Calu3 (cell line): ENCODE data around the gene PRR5. TPM values are rescaled to one million over a fixed set of nuclear protein-coding genes. Genes with fewer than 3 reads are reported as not detected.

ENCODE experiments used
- BruUV-seq: library from RNA; stranded (reverse); fragments of 400-500 nt; replicated peaks from 2 replicates; lab custom pipeline; 2021; lab: Mats Ljungman, UMichigan
- CTCF ChIA-PET: fragments of 300-600 bp; sonication (Branson Sonifier 250); formaldehyde crosslinking; loops from one replicate; lab custom pipeline; 2022; ENCODE audit warnings: antibody characterized with exemption; lab: Charles Lee
- DNase-seq: peaks from one replicate; pipeline ENCODE4 v3.0.0; 2022
- H3K27ac Mint-ChIP-seq: one replicate; pipeline ENCODE4 v1.8.0; 2022; ENCODE audit warnings: mixed read lengths; ENCODE audit not compliant: unreplicated experiment
- H3K27me3 Mint-ChIP-seq: one replicate; pipeline ENCODE4 v1.8.0; 2022; ENCODE audit warnings: mixed read lengths; ENCODE audit not compliant: unreplicated experiment
- H3K36me3 Mint-ChIP-seq: one replicate; pipeline ENCODE4 v1.8.0; 2022; ENCODE audit warnings: mild to moderate bottlenecking, moderate library complexity, mixed read lengths; ENCODE audit not compliant: insufficient read depth, unreplicated experiment
- H3K4me1 Mint-ChIP-seq: one replicate; pipeline ENCODE4 v1.8.0; 2022; ENCODE audit warnings: mild to moderate bottlenecking, low read depth, mixed read lengths; ENCODE audit not compliant: unreplicated experiment
- H3K4me3 Mint-ChIP-seq: one replicate; pipeline ENCODE4 v1.8.0; 2022; ENCODE audit warnings: mild to moderate bottlenecking, low read depth, moderate library complexity, mixed read lengths; ENCODE audit not compliant: unreplicated experiment
- H3K9me3 Mint-ChIP-seq: one replicate; pipeline ENCODE4 v1.8.0; 2022; ENCODE audit warnings: low read depth, mixed read lengths; ENCODE audit not compliant: unreplicated experiment
- intact Hi-C: fragments of 100-400 bp; cut with micrococcal nuclease; formaldehyde crosslinking; loops from one replicate; pipeline ENCODE4 v1.10.0; 2022; ENCODE audit not compliant: unreplicated experiment
- total RNA-seq: library from RNA; stranded (reverse); gene quantifications from 2 replicates; pipeline ENCODE4 v1.2.3, GENCODE V29; 2022
- TF ChIP-seq, protein P1 (sequence below): fragments of 200-600 bp; IDR thresholded peaks from one replicate; pipeline ENCODE4 v1.8.0; 2022; ENCODE audit warnings: antibody characterized with exemption; ENCODE audit not compliant: unreplicated experiment

The PRR5 gene
- total RNA-seq, 1 experiment from 2014 or later, result 12.5 TPM

DNA sequence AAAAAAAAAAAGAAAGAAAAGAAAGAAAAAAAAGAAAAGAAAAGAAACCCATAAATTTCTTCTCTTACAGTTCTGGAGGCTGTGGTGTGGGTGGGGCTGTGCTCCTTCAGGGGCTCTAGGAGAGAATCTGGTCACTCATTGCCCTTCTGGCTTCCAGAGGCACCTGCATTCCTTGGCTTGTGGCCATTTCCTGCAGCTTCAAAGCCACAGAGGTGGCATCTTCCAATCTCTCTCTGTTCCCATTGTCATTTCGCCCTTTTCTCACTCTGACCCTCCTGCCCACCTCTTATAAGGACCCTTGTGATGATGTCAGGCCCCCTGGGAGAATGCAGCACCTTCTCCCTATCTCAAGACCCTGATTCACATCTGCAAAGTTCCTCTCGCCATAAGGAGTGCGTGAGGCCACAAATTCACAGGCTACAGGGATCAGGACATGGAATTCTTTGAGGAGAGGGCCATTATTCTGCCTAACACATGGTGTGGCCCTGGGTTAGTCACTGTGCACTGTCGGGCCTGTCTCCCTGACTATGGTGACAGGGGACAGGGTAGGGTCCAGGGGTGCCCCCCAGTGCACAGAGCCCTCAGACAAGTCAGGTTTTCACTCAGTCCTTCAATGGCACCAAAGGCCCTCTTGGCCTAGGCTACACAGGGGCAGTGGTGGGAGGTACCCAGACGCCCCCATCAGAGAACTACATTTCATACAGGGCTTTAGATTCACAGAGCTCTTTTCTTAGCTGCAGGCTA lies 38.6 kb upstream of the PRR5 start:
- no peaks in the 10 kb centered on the region for H3K36me3 Mint-ChIP-seq
- H3K27ac Mint-ChIP-seq, result no peak overlapping the region
- peaks cover 91% of the 10 kb centered on the region for H3K27me3 Mint-ChIP-seq
- no TSS peak for BruUV-seq
- intact Hi-C loops, result loop anchor here (5.0 kb wide), 1 partner anchor 146 kb away; no protein-coding TSS in a partner anchor
- DNase-seq, result no peak
- TF ChIP-seq, protein P1, sequence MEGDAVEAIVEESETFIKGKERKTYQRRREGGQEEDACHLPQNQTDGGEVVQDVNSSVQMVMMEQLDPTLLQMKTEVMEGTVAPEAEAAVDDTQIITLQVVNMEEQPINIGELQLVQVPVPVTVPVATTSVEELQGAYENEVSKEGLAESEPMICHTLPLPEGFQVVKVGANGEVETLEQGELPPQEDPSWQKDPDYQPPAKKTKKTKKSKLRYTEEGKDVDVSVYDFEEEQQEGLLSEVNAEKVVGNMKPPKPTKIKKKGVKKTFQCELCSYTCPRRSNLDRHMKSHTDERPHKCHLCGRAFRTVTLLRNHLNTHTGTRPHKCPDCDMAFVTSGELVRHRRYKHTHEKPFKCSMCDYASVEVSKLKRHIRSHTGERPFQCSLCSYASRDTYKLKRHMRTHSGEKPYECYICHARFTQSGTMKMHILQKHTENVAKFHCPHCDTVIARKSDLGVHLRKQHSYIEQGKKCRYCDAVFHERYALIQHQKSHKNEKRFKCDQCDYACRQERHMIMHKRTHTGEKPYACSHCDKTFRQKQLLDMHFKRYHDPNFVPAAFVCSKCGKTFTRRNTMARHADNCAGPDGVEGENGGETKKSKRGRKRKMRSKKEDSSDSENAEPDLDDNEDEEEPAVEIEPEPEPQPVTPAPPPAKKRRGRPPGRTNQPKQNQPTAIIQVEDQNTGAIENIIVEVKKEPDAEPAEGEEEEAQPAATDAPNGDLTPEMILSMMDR, result no peak
- no peaks in the 10 kb centered on the region for H3K4me1 Mint-ChIP-seq
- H3K4me3 Mint-ChIP-seq, result no peak overlapping the region
- CTCF ChIA-PET, result interaction anchor here (0.7 to 2.3 kb wide), 2 partner anchors 22 to 81 kb away, joined by 4 to 5 read pairs; no protein-coding TSS in a partner anchor
- no peaks in the 10 kb centered on the region for H3K9me3 Mint-ChIP-seq

DNA sequence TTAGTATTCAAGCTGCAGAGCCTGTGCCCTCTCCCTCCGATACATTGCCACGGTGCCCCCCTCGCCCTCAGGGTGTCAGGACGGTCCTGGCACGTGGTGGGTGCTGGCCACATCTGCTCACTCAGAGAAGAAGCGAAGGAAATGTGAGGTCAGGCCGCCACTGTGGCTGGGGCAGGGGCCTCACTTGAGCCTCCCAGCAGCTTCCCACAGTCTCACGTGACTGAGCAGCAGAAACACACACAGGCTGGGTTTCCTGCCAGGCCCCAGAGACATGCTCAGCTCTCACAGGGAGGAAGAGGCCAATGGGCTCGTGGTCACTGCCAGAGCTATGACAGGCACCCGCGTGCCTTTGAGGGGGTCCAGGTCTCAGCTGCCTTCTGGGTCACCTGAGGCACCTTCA lies 37.9 kb upstream of the PRR5 start:
- no TSS peak for BruUV-seq
- H3K27ac Mint-ChIP-seq, result no peak overlapping the region
- DNase-seq, result no peak
- H3K36me3 Mint-ChIP-seq, result peaks cover 4% of the 10 kb centered on the region
- H3K9me3 Mint-ChIP-seq, result no peaks in the 10 kb centered on the region
- H3K4me1 Mint-ChIP-seq, result no peaks in the 10 kb centered on the region
- TF ChIP-seq, protein P1, result no peak
- CTCF ChIA-PET, result no interaction called here
- intact Hi-C loops, result loop anchor here (5.0 kb wide), 1 partner anchor 147 kb away; no protein-coding TSS in a partner anchor
- no peak overlapping the region for H3K4me3 Mint-ChIP-seq
- peaks cover 92% of the 10 kb centered on the region for H3K27me3 Mint-ChIP-seq

DNA sequence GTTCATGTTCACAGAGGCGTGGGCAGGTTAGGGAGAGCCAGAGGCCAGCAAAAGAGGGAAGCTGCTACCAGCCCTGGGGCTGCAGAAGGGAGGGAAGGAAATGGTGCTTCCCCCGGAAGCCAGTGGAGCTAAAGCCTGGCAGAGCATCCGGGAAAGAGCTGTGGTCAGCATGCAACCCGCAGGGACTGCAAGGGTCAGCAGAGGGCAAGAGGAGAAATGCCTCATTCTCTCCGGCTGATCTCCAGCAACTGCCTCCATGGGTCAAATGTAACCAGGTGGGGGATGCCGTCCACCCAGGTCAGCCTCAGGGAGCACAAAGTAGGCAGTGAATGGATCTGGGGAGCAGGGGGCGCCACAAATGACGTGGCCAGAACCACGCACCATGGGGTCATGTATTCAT lies 36.9 kb upstream of the PRR5 start:
- Mint-ChIP-seq H3K4me3 (no peak overlapping the region), H3K36me3 (peaks cover 5% of the 10 kb centered on the region), H3K9me3 (no peaks in the 10 kb centered on the region), H3K4me1 (no peaks in the 10 kb centered on the region), H3K27me3 (peaks cover 92% of the 10 kb centered on the region), H3K27ac (no peak overlapping the region)
- no peak for DNase-seq
- no TSS peak for BruUV-seq
- intact Hi-C loops, result no loop called here
- CTCF ChIA-PET, result interaction anchor here (0.7 kb wide), 1 partner anchor 276 kb away, joined by 3 read pairs; no protein-coding TSS in a partner anchor
- TF ChIP-seq, protein P1, result no peak

DNA sequence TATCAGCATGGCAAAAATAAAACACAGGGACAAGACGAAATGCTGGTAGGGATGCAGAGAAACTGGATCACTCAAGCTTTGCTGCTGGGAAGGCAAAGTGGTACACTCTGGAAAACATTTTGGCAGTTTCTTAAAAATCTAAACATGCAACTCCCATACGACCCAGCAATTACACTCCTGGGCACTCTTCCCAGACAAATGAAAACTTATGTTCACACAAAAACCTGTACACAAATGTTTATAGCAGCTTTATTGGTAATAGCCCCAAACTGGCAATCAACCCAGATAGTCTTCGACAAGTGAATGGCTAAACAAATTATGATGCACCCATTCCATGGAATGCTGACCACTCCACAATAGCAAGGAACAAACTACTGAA lies 35.8 kb upstream of the PRR5 start:
- DNase-seq, result no peak
- Mint-ChIP-seq H3K4me3 (no peak overlapping the region), H3K4me1 (no peaks in the 10 kb centered on the region), H3K9me3 (no peaks in the 10 kb centered on the region), H3K36me3 (peaks cover 5% of the 10 kb centered on the region), H3K27me3 (peaks cover 92% of the 10 kb centered on the region), H3K27ac (no peak overlapping the region)
- intact Hi-C loops, result no loop called here
- BruUV-seq, result no TSS peak
- CTCF ChIA-PET, result no interaction called here
- TF ChIP-seq, protein P1, result no peak
